SK-N-SH (cell line): ENCODE measurements around the gene CNTFR. TPM values are rescaled to one million over a fixed set of nuclear protein-coding genes. Genes with fewer than 3 reads are reported as not detected.

Experiments
- CTCF ChIA-PET: fragments of 300-600, 350-600 bp; formaldehyde crosslinking; extraction: SDS; loops from one replicate; lab custom pipeline; 2021; lab: Yijun Ruan, JAX
- POLR2A ChIA-PET: fragments of 350-600 bp; sonication (Branson Sonifier 250); formaldehyde crosslinking; extraction: SDS; loops from one replicate; lab custom pipeline; 2020; ENCODE audit warnings: antibody characterized with exemption, inconsistent platforms; lab: Yijun Ruan, JAX
- DNase-seq: peaks from one replicate; pipeline ENCODE4 v3.0.0; 2012
- H2AFZ ChIP-seq: fragments of 200-600 bp; sonication (generic); 2 replicates; pipeline ENCODE4 v1.8.1; 2016; ENCODE audit warnings: antibody characterized with exemption, mild to moderate bottlenecking, low read depth
- H3F3A ChIP-seq: fragments of 200-600 bp; sonication (generic); replicated peaks from 2 replicates; pipeline ENCODE3; 2016; ENCODE audit warnings: antibody characterized with exemption, mild to moderate bottlenecking; ENCODE audit not compliant: insufficient read depth
- H3K27ac ChIP-seq, 2 experiments: fragments of 200-500 bp in 1 of 2; fragments of 200-600 bp in 1 of 2; sonication (Bioruptor generic) in 1 of 2; sonication (generic), shearing (Covaris generic) in 1 of 2; 2 replicates each; pipeline versions ENCODE4 v1.5.1 to v1.6.1; 2014 to 2016; ENCODE audit warnings: low read depth in 2 of 2, inconsistent platforms in 1 of 2, low read length in 1 of 2, mild to moderate bottlenecking in 1 of 2, mixed read lengths in 1 of 2
- H3K27me3 ChIP-seq: fragments of 200-600 bp; sonication (generic), shearing (Covaris generic); 2 replicates; pipeline ENCODE4 v1.6.1; 2016; ENCODE audit warnings: mixed run types; ENCODE audit not compliant: insufficient read depth
- H3K36me3 ChIP-seq, 2 experiments: fragments of 200-500 bp in 1 of 2; fragments of 200-600 bp in 1 of 2; sonication (Bioruptor generic) in 1 of 2; sonication (generic) in 1 of 2; replicated peaks in 1 of 2; 2 replicates each; pipeline versions ENCODE3 to v1.5.1; 2014 to 2016; ENCODE audit warnings: low read length in 1 of 2, mild to moderate bottlenecking in 1 of 2; ENCODE audit not compliant: insufficient read depth in 2 of 2, control insufficient read depth in 1 of 2
- H3K4me1 ChIP-seq, 2 experiments: fragments of 200-500 bp in 1 of 2; fragments of 200-600 bp in 1 of 2; sonication (Bioruptor generic) in 1 of 2; sonication (generic), shearing (Covaris generic) in 1 of 2; 2 replicates each; pipeline versions ENCODE4 v1.5.1 to v1.6.1; 2014 to 2016; ENCODE audit warnings: low read depth in 1 of 2, low read length in 1 of 2, mixed run types in 1 of 2; ENCODE audit not compliant: insufficient read depth in 2 of 2, control insufficient read depth in 1 of 2
- H3K4me2 ChIP-seq: fragments of 200-600 bp; sonication (generic), shearing (Covaris generic); 2 replicates; pipeline ENCODE4 v1.6.1; 2017; ENCODE audit warnings: mixed run types
- H3K4me3 ChIP-seq, 2 experiments: fragments of 200-500 bp in 1 of 2; fragments of 200-600 bp in 1 of 2; sonication (Bioruptor generic) in 1 of 2; sonication (generic), shearing (Covaris generic) in 1 of 2; 2 replicates each; pipeline versions ENCODE4 v1.5.1 to v1.8.1; 2014 to 2016; ENCODE audit warnings: low read depth in 2 of 2, inconsistent platforms in 1 of 2, low read length in 1 of 2, mild to moderate bottlenecking in 1 of 2, mixed read lengths in 1 of 2, moderate library complexity in 1 of 2
- H3K79me2 ChIP-seq: fragments of 200-600 bp; sonication (generic); 2 replicates; pipeline ENCODE4 v1.8.1; 2017; ENCODE audit warnings: mild to moderate bottlenecking; ENCODE audit not compliant: insufficient read depth
- H3K9ac ChIP-seq: fragments of 200-600 bp; sonication (generic); 2 replicates; pipeline ENCODE4 v1.6.1; 2017; ENCODE audit warnings: mixed run types
- H3K9me2 ChIP-seq: fragments of 200-600 bp; sonication (generic); 2 replicates; pipeline ENCODE4 v1.6.1; 2017; ENCODE audit warnings: mixed run types
- H3K9me3 ChIP-seq: fragments of 200-600 bp; sonication (generic); 2 replicates; pipeline ENCODE4 v1.6.1; 2017; ENCODE audit warnings: mixed run types, mild to moderate bottlenecking, moderate library complexity
- H4K20me1 ChIP-seq: fragments of 200-600 bp; sonication (generic); 2 replicates; pipeline ENCODE4 v1.6.1; 2017; ENCODE audit warnings: mild to moderate bottlenecking, mixed run types; ENCODE audit not compliant: insufficient read depth
- CHD2 ChIP-seq: fragments of 150-350 bp; IDR thresholded peaks from 2 replicates; pipeline ENCODE4 v1.6.1; 2018; ENCODE audit warnings: low read length; ENCODE audit not compliant: partially characterized antibody
- EP300 ChIP-seq, 2 experiments: IDR thresholded peaks; 2 replicates each; pipeline versions ENCODE4 v1.4.0 to v1.6.1; 2012; ENCODE audit warnings: borderline replicate concordance in 1 of 2, low read depth in 1 of 2, low read length in 1 of 2
- EZH2phosphoT487 ChIP-seq: fragments of 200-600 bp; sonication (generic); IDR thresholded peaks from 2 replicates; pipeline ENCODE4 v1.6.1; 2017; ENCODE audit warnings: low read depth, mixed run types, mild to moderate bottlenecking, antibody characterized with exemption, moderate library complexity, borderline replicate concordance
- FOSL2 ChIP-seq: IDR thresholded peaks from 2 replicates; pipeline ENCODE4 v1.4.0; 2012; ENCODE audit warnings: low read depth, mild to moderate bottlenecking, moderate library complexity, borderline replicate concordance
- FOXJ3 ChIP-seq: sonication (generic); formaldehyde crosslinking; IDR thresholded peaks from 2 replicates; pipeline ENCODE4 v1.5.1; 2020; ENCODE audit warnings: mild to moderate bottlenecking, missing genetic modification reagents
- GABPA ChIP-seq: IDR thresholded peaks from 2 replicates; pipeline ENCODE4 v1.4.0; 2012; ENCODE audit warnings: low read depth, mild to moderate bottlenecking
- GATA2 ChIP-seq: sonication (generic); formaldehyde crosslinking; IDR thresholded peaks from 2 replicates; pipeline ENCODE4 v1.5.0; 2020; ENCODE audit warnings: mild to moderate bottlenecking, missing genetic modification reagents
- JUND ChIP-seq: IDR thresholded peaks from 2 replicates; pipeline ENCODE4 v1.4.0; 2012
- MEF2A ChIP-seq: IDR thresholded peaks from 2 replicates; pipeline ENCODE4 v1.4.0; 2012; ENCODE audit warnings: low read depth, borderline replicate concordance
- NFIC ChIP-seq: IDR thresholded peaks from 2 replicates; pipeline ENCODE4 v1.4.0; 2012; ENCODE audit warnings: borderline replicate concordance
- NRF1 ChIP-seq: IDR thresholded peaks from 2 replicates; pipeline ENCODE4 v1.6.1; 2012; ENCODE audit warnings: low read depth, mild to moderate bottlenecking, low read length
- POLR2AphosphoS5 ChIP-seq: IDR thresholded peaks from 2 replicates; pipeline ENCODE4 v1.6.1; 2012; ENCODE audit warnings: low read depth, low read length
- RFX5 ChIP-seq: IDR thresholded peaks from 2 replicates; pipeline ENCODE4 v1.6.1; 2012; ENCODE audit warnings: mild to moderate bottlenecking, improper control_type of control experiment, low read length
- RXRA ChIP-seq: IDR thresholded peaks from 2 replicates; pipeline ENCODE4 v1.4.0; 2012; ENCODE audit warnings: low read depth, mild to moderate bottlenecking, borderline replicate concordance
- TAF1 ChIP-seq: IDR thresholded peaks from 2 replicates; pipeline ENCODE4 v1.6.1; 2012; ENCODE audit warnings: low read depth, mild to moderate bottlenecking, low read length, moderate library complexity, borderline replicate concordance
- YY1 ChIP-seq: IDR thresholded peaks from 2 replicates; pipeline ENCODE4 v1.4.0; 2012; ENCODE audit warnings: low read depth, mild to moderate bottlenecking
- WGBS: methylation state at CpG from one replicate; pipeline ENCODE4 v1.1.6; 2017; ENCODE audit warnings: low lambda C conversion rate; 5-methylcytosine and 5-hydroxymethylcytosine counted together
- polyA plus RNA-seq, 3 experiments: library from polyadenylated mRNA; depleted of rRNA; stranded (reverse); fragments of >200 nt; gene quantifications; 2 replicates each; pipeline ENCODE4 v1.2.3, GENCODE V29; 2012
- TF ChIP-seq, protein P1 (sequence below): fragments of 150-350 bp; IDR thresholded peaks from 2 replicates; pipeline ENCODE4 v1.6.1; 2016; ENCODE audit warnings: mild to moderate bottlenecking, low read depth, low read length
- TF ChIP-seq, protein P2 (sequence below): IDR thresholded peaks from 2 replicates; pipeline ENCODE4; 2012
- TF ChIP-seq, protein P3 (sequence below): fragments of 200-600 bp; sonication (generic); IDR thresholded peaks from 2 replicates; pipeline ENCODE4 v1.6.1; 2017; ENCODE audit warnings: antibody characterized with exemption, mild to moderate bottlenecking, moderate library complexity
- TF ChIP-seq, protein P4 (sequence below): fragments of 150-350 bp; IDR thresholded peaks from 2 replicates; pipeline ENCODE4 v1.6.1; 2017; ENCODE audit warnings: antibody characterized with exemption, low read length, low read depth, borderline replicate concordance

CNTFR gene
- polyA plus RNA-seq, 1 of the 3 experiments (the other 2 are of a cell fraction), result 1.8 TPM

DNA sequence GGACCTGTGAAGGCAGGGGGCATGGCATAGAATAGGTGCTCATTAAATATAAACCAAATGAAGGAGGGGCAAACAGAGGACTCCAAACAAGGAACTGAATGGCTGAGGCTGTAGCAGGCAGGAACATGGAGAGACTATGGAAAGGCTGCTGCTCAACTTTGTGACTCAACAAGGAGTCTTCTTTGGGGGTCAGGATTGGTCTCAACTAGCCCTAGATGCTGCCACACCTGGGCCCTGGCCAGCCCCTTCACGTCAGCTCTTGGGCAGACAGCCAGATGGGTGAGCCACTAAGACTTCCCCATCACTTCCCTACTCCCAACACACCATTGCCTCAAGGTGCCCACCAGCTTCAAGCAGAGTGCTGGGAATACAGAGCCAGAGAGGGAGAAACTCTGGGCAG, 11.4 kb upstream of the CNTFR start:
- Histone ChIP-seq H2AFZ (no peak overlapping the region), H3K9me3 (no peaks in the 10 kb centered on the region), H3K79me2 (no peaks in the 10 kb centered on the region), H3F3A (no peaks in the 10 kb centered on the region), H3K9ac (no peak overlapping the region), H3K36me3 (no peaks in the 10 kb centered on the region), H3K27me3 (no peaks in the 10 kb centered on the region; the same call in 1 of the 2 replicates), H3K4me1 (peaks cover 0 to 7% of the 10 kb centered on the region in 2 experiments; a peak in 1 of 4 replicates), H3K4me2 (no peak overlapping the region), H3K4me3 (no peak overlapping the region), H4K20me1 (no peaks in the 10 kb centered on the region), H3K27ac (no peak overlapping the region), H3K9me2 (no peaks in the 10 kb centered on the region)
- ChIA-PET CTCF (interaction anchor here (1.0 to 4.8 kb wide), 6 partner anchors 9 to 197 kb away, joined by 3 to 55 read pairs (median 14); partner anchors contain the start of gene RPP25L), POLR2A (no interaction called here)
- no peak for DNase-seq
- no CpG with 5 or more reads among the region's 1 CpG for WGBS
- no peak for TF ChIP-seq GATA2 (CRISPR knock-in tag)
- TF ChIP-seq POLR2AphosphoS5, result no peak
- TF ChIP-seq CHD2, result no peak
- TF ChIP-seq, protein P1, sequence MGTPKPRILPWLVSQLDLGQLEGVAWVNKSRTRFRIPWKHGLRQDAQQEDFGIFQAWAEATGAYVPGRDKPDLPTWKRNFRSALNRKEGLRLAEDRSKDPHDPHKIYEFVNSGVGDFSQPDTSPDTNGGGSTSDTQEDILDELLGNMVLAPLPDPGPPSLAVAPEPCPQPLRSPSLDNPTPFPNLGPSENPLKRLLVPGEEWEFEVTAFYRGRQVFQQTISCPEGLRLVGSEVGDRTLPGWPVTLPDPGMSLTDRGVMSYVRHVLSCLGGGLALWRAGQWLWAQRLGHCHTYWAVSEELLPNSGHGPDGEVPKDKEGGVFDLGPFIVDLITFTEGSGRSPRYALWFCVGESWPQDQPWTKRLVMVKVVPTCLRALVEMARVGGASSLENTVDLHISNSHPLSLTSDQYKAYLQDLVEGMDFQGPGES, result no peak
- TF ChIP-seq, protein P2, sequence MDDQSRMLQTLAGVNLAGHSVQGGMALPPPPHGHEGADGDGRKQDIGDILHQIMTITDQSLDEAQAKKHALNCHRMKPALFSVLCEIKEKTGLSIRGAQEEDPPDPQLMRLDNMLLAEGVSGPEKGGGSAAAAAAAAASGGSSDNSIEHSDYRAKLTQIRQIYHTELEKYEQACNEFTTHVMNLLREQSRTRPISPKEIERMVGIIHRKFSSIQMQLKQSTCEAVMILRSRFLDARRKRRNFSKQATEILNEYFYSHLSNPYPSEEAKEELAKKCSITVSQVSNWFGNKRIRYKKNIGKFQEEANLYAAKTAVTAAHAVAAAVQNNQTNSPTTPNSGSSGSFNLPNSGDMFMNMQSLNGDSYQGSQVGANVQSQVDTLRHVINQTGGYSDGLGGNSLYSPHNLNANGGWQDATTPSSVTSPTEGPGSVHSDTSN, result no peak
- TF ChIP-seq, protein P3, sequence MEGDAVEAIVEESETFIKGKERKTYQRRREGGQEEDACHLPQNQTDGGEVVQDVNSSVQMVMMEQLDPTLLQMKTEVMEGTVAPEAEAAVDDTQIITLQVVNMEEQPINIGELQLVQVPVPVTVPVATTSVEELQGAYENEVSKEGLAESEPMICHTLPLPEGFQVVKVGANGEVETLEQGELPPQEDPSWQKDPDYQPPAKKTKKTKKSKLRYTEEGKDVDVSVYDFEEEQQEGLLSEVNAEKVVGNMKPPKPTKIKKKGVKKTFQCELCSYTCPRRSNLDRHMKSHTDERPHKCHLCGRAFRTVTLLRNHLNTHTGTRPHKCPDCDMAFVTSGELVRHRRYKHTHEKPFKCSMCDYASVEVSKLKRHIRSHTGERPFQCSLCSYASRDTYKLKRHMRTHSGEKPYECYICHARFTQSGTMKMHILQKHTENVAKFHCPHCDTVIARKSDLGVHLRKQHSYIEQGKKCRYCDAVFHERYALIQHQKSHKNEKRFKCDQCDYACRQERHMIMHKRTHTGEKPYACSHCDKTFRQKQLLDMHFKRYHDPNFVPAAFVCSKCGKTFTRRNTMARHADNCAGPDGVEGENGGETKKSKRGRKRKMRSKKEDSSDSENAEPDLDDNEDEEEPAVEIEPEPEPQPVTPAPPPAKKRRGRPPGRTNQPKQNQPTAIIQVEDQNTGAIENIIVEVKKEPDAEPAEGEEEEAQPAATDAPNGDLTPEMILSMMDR, result no peak
- TF ChIP-seq JUND, result no peak
- TF ChIP-seq FOXJ3 (CRISPR knock-in tag), result no peak
- TF ChIP-seq NRF1, result no peak
- no peak for TF ChIP-seq TAF1
- no peak for TF ChIP-seq EZH2phosphoT487
- no peak for TF ChIP-seq GABPA
- TF ChIP-seq MEF2A, result no peak
- TF ChIP-seq, protein P4, sequence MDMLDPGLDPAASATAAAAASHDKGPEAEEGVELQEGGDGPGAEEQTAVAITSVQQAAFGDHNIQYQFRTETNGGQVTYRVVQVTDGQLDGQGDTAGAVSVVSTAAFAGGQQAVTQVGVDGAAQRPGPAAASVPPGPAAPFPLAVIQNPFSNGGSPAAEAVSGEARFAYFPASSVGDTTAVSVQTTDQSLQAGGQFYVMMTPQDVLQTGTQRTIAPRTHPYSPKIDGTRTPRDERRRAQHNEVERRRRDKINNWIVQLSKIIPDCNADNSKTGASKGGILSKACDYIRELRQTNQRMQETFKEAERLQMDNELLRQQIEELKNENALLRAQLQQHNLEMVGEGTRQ, result no peak
- TF ChIP-seq RXRA, result no peak
- TF ChIP-seq YY1, result no peak
- no peak for TF ChIP-seq RFX5
- TF ChIP-seq FOSL2, result no peak
- TF ChIP-seq EP300 (IDR thresholded peaks at IDR 0.05; ENCODE audit: borderline replicate concordance in 1 of 2, low read depth in 1 of 2, low read length in 1 of 2), result no peak
- TF ChIP-seq NFIC, result no peak
